Measurements from ENCODE around the gene UBASH3A. TPM values are rescaled to one million over a fixed set of nuclear protein-coding genes. Genes with fewer than 3 reads are reported as not detected.

The UBASH3A gene
- total and polyA plus RNA-seq, 2 donors (not counting 1 experiment from before 2014, with no cell fraction given): not detected

DNA sequence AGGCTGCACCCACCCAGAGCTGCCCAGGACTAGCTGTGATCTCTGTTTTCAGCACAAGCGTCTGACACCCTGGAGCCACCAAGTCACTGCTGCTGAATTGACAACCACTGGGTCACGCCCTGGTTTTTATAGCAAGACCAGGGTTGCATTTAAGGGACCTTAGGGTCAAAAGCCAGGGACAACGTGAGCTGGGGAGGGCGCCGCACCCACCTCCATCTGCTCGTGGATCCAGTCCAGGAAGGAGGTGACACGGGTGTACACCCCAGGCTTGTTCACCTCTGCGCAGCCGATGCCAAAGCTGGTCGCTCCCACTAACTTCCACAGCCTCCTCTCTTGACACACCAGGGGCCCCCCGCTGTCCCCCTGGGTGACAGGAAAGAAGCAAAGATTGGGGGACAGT, 28.2 kb upstream of the UBASH3A start:
- DNase-seq (ENCODE audit: low read depth in 2 of 2): no peak
- H3K9me3 ChIP-seq (ENCODE audit: control insufficient read depth, insufficient read depth, low read depth, low read length): no peaks in the 10 kb centered on the region
- no peak overlapping the region for H3K4me3 ChIP-seq (replicated peaks in 1 of 4; ENCODE audit: control extremely low read depth in 1 of 4, insufficient read depth in 1 of 4, low read depth in 3 of 4, low read length in 4 of 4)
- no peaks in the 10 kb centered on the region for H4K20me1 ChIP-seq (ENCODE audit: control insufficient read depth, extremely low read depth, insufficient read depth, low read length)
- H3K79me2 ChIP-seq (ENCODE audit: control insufficient read depth, insufficient read depth, low read length): no peaks in the 10 kb centered on the region
- H3K9ac ChIP-seq (ENCODE audit: insufficient read depth, low read length): no peak overlapping the region
- H2AFZ ChIP-seq (ENCODE audit: low read length): no peak overlapping the region
- H3K4me2 ChIP-seq (ENCODE audit: extremely low read depth, insufficient read depth, low read length): no peak overlapping the region
- no peaks in the 10 kb centered on the region for H3K36me3 ChIP-seq (ENCODE audit: control insufficient read depth, insufficient read depth, low read length)
- no peaks in the 10 kb centered on the region for H3K4me1 ChIP-seq (ENCODE audit: control insufficient read depth, extremely low read depth, insufficient read depth, low read length)
- H3K27ac ChIP-seq (ENCODE audit: insufficient read depth, low read length): no peak overlapping the region
- no peaks in the 10 kb centered on the region for H3K27me3 ChIP-seq (ENCODE audit: control insufficient read depth, insufficient read depth, low read length)
- no peak for TF ChIP-seq EZH2 (IDR thresholded peaks at IDR 0.05; ENCODE audit: low read length, missing control alignments)
- TF ChIP-seq, protein P1, sequence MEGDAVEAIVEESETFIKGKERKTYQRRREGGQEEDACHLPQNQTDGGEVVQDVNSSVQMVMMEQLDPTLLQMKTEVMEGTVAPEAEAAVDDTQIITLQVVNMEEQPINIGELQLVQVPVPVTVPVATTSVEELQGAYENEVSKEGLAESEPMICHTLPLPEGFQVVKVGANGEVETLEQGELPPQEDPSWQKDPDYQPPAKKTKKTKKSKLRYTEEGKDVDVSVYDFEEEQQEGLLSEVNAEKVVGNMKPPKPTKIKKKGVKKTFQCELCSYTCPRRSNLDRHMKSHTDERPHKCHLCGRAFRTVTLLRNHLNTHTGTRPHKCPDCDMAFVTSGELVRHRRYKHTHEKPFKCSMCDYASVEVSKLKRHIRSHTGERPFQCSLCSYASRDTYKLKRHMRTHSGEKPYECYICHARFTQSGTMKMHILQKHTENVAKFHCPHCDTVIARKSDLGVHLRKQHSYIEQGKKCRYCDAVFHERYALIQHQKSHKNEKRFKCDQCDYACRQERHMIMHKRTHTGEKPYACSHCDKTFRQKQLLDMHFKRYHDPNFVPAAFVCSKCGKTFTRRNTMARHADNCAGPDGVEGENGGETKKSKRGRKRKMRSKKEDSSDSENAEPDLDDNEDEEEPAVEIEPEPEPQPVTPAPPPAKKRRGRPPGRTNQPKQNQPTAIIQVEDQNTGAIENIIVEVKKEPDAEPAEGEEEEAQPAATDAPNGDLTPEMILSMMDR (conservative IDR thresholded peaks at IDR 0.05 in 1 of 2, IDR thresholded peaks at IDR 0.05 in 1 of 2; ENCODE audit: low read depth in 1 of 2, low read length in 2 of 2): no peak

DNA sequence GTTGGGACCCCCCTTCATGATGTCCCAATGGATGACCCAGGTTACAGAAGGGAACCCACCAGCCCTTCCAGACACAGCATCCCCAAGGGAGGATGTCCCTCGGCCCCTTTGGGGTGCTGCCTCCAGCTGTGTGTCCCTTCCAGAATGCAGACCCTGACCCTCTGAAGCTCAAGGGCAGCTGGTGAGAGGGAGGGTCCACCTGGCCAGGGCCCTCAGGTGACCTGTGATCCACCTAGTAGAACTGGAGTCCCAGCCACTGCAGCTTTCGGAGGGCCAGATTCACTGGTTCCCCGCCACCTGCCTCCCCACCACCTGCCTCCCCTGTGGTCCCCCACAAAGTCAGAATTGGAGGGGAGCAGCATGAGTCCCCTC, 27.8 kb upstream of the UBASH3A start:
- DNase-seq (ENCODE audit: low read depth in 2 of 2): no peak
- H3K79me2 ChIP-seq (ENCODE audit: control insufficient read depth, insufficient read depth, low read length): no peaks in the 10 kb centered on the region
- H4K20me1 ChIP-seq (ENCODE audit: control insufficient read depth, extremely low read depth, insufficient read depth, low read length): no peaks in the 10 kb centered on the region
- no peak overlapping the region for H3K9ac ChIP-seq (ENCODE audit: insufficient read depth, low read length)
- H3K36me3 ChIP-seq (ENCODE audit: control insufficient read depth, insufficient read depth, low read length): no peaks in the 10 kb centered on the region
- no peak overlapping the region for H2AFZ ChIP-seq (ENCODE audit: low read length)
- no peak overlapping the region for H3K4me2 ChIP-seq (ENCODE audit: extremely low read depth, insufficient read depth, low read length)
- no peak overlapping the region for H3K4me3 ChIP-seq (replicated peaks in 1 of 4; ENCODE audit: control extremely low read depth in 1 of 4, insufficient read depth in 1 of 4, low read depth in 3 of 4, low read length in 4 of 4)
- H3K9me3 ChIP-seq (ENCODE audit: control insufficient read depth, insufficient read depth, low read depth, low read length): no peaks in the 10 kb centered on the region
- no peak overlapping the region for H3K27ac ChIP-seq (ENCODE audit: insufficient read depth, low read length)
- no peaks in the 10 kb centered on the region for H3K27me3 ChIP-seq (ENCODE audit: control insufficient read depth, insufficient read depth, low read length)
- H3K4me1 ChIP-seq (ENCODE audit: control insufficient read depth, extremely low read depth, insufficient read depth, low read length): no peaks in the 10 kb centered on the region
- TF ChIP-seq EZH2 (IDR thresholded peaks at IDR 0.05; ENCODE audit: low read length, missing control alignments): no peak
- TF ChIP-seq, protein P1 (conservative IDR thresholded peaks at IDR 0.05 in 1 of 2, IDR thresholded peaks at IDR 0.05 in 1 of 2; ENCODE audit: low read depth in 1 of 2, low read length in 2 of 2): no peak

DNA sequence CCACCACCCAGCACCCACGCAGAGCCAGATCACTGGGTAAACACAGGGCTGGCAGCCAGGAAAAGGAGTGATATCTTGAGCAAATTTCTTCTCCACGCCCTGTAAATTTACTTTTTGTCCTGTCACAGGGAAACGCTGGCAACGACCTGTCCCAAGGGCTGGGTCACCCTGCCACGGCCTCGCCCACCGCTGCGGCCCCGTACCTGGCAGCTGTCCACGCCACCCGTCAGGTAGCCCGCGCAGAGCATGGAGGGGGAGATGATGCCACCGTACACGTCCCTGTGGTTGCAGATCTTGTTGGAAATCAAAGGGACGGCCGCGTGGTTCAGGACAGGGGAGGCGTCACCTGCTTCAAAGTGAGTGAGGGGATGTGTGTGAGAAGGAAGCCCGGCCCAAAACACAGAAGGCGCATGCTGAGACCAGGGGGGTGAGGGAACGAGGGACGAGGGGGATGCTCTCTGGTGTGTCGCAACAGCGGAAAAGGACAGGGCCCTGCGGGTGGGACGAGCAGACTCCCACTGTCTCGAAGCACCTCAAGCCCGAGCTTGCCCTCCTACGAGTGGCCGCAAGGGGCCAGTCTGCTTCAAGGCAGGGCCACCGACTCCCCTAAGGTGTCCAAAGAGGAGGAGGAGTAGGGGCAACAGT, 27.2 kb upstream of the UBASH3A start:
- H4K20me1 ChIP-seq (ENCODE audit: control insufficient read depth, extremely low read depth, insufficient read depth, low read length): no peaks in the 10 kb centered on the region
- H3K9ac ChIP-seq (ENCODE audit: insufficient read depth, low read length): no peak overlapping the region
- H3K9me3 ChIP-seq (ENCODE audit: control insufficient read depth, insufficient read depth, low read depth, low read length): no peaks in the 10 kb centered on the region
- no peak overlapping the region for H3K27ac ChIP-seq (ENCODE audit: insufficient read depth, low read length)
- TF ChIP-seq, protein P1 (conservative IDR thresholded peaks at IDR 0.05 in 1 of 2, IDR thresholded peaks at IDR 0.05 in 1 of 2; ENCODE audit: low read depth in 1 of 2, low read length in 2 of 2): no peak
- TF ChIP-seq EZH2 (IDR thresholded peaks at IDR 0.05; ENCODE audit: low read length, missing control alignments): no peak
- H3K27me3 ChIP-seq (ENCODE audit: control insufficient read depth, insufficient read depth, low read length): no peaks in the 10 kb centered on the region
- no peak overlapping the region for H3K4me2 ChIP-seq (ENCODE audit: extremely low read depth, insufficient read depth, low read length)
- no peak overlapping the region for H2AFZ ChIP-seq (ENCODE audit: low read length)
- no peak for DNase-seq (ENCODE audit: low read depth in 2 of 2)
- no peaks in the 10 kb centered on the region for H3K79me2 ChIP-seq (ENCODE audit: control insufficient read depth, insufficient read depth, low read length)
- H3K4me1 ChIP-seq (ENCODE audit: control insufficient read depth, extremely low read depth, insufficient read depth, low read length): no peaks in the 10 kb centered on the region
- no peaks in the 10 kb centered on the region for H3K36me3 ChIP-seq (ENCODE audit: control insufficient read depth, insufficient read depth, low read length)
- H3K4me3 ChIP-seq (replicated peaks in 1 of 4; ENCODE audit: control extremely low read depth in 1 of 4, insufficient read depth in 1 of 4, low read depth in 3 of 4, low read length in 4 of 4): no peak overlapping the region
